GM12872 (cell line): ENCODE measurements around the gene MAP3K3.

Experiments
- TF ChIP-seq, protein P1 (sequence below): IDR thresholded peaks from 3 replicates; pipeline ENCODE4 v1.5.1; 2011; ENCODE audit warnings: low read depth, mild to moderate bottlenecking, low read length, moderate library complexity; ENCODE audit not compliant: insufficient read depth

Gene MAP3K3

DNA sequence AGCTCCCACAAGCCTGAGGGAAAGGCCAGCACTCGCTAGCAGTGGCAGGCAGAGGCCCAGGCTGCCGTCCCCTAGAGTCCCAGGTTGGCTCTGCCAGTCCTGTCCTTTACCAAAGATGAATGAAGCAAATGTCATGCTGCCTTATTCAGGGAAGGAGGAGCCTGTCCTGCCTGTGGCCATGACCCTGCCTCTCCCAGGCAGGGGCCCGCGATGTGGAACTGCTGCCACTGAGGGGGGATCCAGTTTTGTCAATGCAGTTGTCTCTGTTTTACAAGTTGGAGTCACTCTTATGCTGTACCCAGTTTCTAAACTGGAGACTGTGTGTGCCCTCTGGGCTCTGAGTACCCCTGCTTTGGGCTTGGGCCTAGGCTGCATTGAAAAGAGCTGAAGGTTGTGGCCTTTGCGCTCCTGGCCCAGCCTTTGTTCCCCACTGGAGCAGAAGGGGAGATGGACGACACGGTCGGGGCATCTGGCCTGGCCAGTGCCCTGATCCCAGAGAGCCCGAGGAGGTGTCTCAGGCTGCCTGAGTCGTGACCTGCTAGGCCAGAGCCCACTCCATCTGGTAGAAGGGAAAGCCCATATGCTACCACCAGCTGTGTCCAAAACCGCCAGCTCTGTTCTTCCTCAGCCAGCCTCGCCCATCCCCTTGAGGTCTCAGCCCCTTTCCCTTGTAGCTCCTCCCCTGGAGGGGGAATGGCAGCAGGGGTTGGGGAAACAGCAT lies 72.2 kb downstream of the MAP3K3 start:
- TF ChIP-seq, protein P1, sequence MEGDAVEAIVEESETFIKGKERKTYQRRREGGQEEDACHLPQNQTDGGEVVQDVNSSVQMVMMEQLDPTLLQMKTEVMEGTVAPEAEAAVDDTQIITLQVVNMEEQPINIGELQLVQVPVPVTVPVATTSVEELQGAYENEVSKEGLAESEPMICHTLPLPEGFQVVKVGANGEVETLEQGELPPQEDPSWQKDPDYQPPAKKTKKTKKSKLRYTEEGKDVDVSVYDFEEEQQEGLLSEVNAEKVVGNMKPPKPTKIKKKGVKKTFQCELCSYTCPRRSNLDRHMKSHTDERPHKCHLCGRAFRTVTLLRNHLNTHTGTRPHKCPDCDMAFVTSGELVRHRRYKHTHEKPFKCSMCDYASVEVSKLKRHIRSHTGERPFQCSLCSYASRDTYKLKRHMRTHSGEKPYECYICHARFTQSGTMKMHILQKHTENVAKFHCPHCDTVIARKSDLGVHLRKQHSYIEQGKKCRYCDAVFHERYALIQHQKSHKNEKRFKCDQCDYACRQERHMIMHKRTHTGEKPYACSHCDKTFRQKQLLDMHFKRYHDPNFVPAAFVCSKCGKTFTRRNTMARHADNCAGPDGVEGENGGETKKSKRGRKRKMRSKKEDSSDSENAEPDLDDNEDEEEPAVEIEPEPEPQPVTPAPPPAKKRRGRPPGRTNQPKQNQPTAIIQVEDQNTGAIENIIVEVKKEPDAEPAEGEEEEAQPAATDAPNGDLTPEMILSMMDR, result no peak

DNA sequence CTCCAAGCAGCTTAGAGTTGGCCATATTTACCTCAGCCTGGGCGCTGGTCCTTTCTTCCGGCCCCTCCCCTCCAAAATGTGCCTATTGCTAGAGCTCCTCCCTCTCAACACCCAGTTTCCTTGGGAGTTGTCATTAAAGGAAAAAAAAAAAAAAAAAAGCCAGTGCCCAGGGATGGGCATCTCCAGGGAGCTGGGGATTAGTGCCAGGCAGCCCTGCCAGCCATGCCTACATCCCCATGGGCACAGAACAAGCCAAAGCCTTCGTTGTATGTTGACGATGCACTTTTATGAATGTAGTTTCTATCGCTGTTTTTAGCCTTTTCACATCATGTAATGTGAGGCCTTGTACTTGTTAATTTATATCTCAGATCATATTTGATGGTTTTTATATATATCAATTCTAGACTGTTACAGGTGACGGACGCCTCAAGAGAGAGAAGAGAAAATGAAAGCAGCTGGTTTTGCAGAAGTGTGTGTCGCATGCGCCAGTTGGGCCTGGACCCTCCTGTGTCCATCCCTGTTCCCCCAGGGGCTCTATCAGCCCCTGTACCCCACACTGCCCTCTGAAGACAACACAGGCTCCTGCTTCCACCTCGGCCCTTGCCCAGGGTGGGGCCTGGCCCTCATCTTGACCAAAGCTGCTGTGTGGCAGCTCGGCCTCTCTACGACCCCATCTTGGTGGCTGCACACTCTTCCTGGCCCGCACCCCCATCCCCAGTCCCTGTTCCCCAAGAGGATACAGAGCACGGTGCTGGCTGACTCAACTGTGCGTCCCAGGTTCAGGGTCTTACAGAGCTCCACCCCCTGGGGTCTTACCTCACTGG lies 72.9 kb downstream of the MAP3K3 start:
- TF ChIP-seq, protein P1, result no peak

DNA sequence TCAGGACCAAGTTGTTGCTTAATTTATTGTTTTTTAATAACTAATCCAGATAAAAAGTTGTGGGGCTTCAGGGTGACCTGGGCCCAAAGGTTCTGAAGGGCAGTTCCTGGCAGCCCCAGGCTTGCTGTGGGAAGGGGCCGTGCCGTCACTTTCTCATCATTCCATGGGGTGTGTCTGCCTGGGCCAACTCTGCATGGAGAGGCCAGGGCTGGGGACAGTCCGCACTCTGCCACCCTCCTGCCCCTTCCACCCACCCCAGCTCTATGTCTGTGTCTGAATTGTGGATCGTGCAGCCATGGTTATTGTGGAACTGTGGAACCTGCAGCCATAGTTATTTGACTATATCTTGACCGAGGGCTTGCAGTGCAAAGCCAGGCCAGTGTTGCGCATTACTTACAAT lies 73.7 kb downstream of the MAP3K3 start:
- TF ChIP-seq, protein P1, result no peak

GRCh38 chr17:63696381-63696961 lies 74.3 kb downstream of the MAP3K3 start:
- TF ChIP-seq, protein P1, result peak; percentile 72

GRCh38 chr17:63697341-63698286 lies 75.4 kb downstream of the MAP3K3 start:
- TF ChIP-seq, protein P1, result peak; percentile 84

GRCh38 chr17:63698381-63698885 lies 76.2 kb downstream of the MAP3K3 start:
- TF ChIP-seq, protein P1, result no peak
